Measurements from ENCODE around the gene ATRN. TPM values are rescaled to one million over a fixed set of nuclear protein-coding genes. Genes with fewer than 3 reads are reported as not detected.

ATRN gene
- total and polyA plus RNA-seq, 4 donors = 8.4 to 104 (median 46.0) TPM

GRCh38 chr20:3658716-3659491 lies 188.1 kb downstream of the ATRN start:
- 68% methylated on average over 8 of the region's 8 CpGs for WGBS
- H3K4me1 ChIP-seq (ENCODE audit: control insufficient read depth in 4 of 4, insufficient read depth in 4 of 4, low read length in 3 of 4) = peaks cover 0 to 8% (median 3%) of the 10 kb centered on the region in 4 donors
- TF ChIP-seq CTCF (IDR thresholded peaks at IDR 0.05; ENCODE audit: low read depth, low read length, missing input control) = no peak
- no peak for TF ChIP-seq HNF4G (IDR thresholded peaks at IDR 0.05)
- no peak for TF ChIP-seq YY1 (IDR thresholded peaks at IDR 0.05)
- no peak for TF ChIP-seq HNF4A (conservative IDR thresholded peaks at IDR 0.05)
- no peak for TF ChIP-seq RXRA (IDR thresholded peaks at IDR 0.05)
- TF ChIP-seq EGR1 (IDR thresholded peaks at IDR 0.05; ENCODE audit: low read depth in 2 of 2) = no peak
- TF ChIP-seq ZBTB33 (IDR thresholded peaks at IDR 0.05) = no peak
- no peak for TF ChIP-seq GABPA (IDR thresholded peaks at IDR 0.05 in 1 of 2, conservative IDR thresholded peaks at IDR 0.05 in 1 of 2)
- TF ChIP-seq FOXA1 (IDR thresholded peaks at IDR 0.05) = no peak
- no peak for TF ChIP-seq REST (IDR thresholded peaks at IDR 0.05)
- no peak for TF ChIP-seq JUND (IDR thresholded peaks at IDR 0.05)
- TF ChIP-seq TAF1 (conservative IDR thresholded peaks at IDR 0.05) = no peak
- TF ChIP-seq MAX (IDR thresholded peaks at IDR 0.05) = no peak
- no peak for TF ChIP-seq SP1 (IDR thresholded peaks at IDR 0.05)
- H3K36me3 ChIP-seq (ENCODE audit: control insufficient read depth in 4 of 4, insufficient read depth in 3 of 4, low read depth in 1 of 4, low read length in 3 of 4) = no peaks in the 10 kb centered on the region
- no peak overlapping the region for H3K9ac ChIP-seq (ENCODE audit: low read depth in 1 of 2, low read length in 2 of 2)
- H3K27ac ChIP-seq (ENCODE audit: low read depth in 1 of 2, low read length in 2 of 2) = no peak overlapping the region
- H3K4me3 ChIP-seq (ENCODE audit: low read depth in 1 of 3, low read length in 3 of 3) = no peak overlapping the region
- DNase-seq (ENCODE audit: low spot score) = no peak
- peaks cover 0 to 2% (median 0%) of the 10 kb centered on the region in 4 donors for H3K9me3 ChIP-seq (ENCODE audit: control insufficient read depth in 4 of 4, low read length in 3 of 4)
- peaks cover 0 to 23% (median 5%) of the 10 kb centered on the region in 4 donors for H3K27me3 ChIP-seq (ENCODE audit: control insufficient read depth in 4 of 4, insufficient read depth in 4 of 4, low read length in 3 of 4)

All from liver (tissue), 9 donors.